Activated naive CD8-positive, alpha-beta T cell treated with anti-CD3 and anti-CD28 coated beads for 36 hours (primary cell): ENCODE data around the gene ID3. TPM values are rescaled to one million over a fixed set of nuclear protein-coding genes. Genes with fewer than 3 reads are reported as not detected.

Experiments used
- DNase-seq: peaks from one replicate; pipeline ENCODE4 v3.0.0; 2021
- H3K27ac Mint-ChIP-seq: one replicate; pipeline ENCODE4 v1.8.0; 2022; ENCODE audit warnings: mild to moderate bottlenecking, moderate library complexity, mixed read lengths
- H3K27me3 Mint-ChIP-seq: one replicate; pipeline ENCODE4 v1.8.0; 2022; ENCODE audit warnings: mild to moderate bottlenecking, mixed read lengths
- H3K36me3 Mint-ChIP-seq: one replicate; pipeline ENCODE4 v1.8.0; 2021; ENCODE audit warnings: mild to moderate bottlenecking, mixed read lengths
- H3K4me1 Mint-ChIP-seq: one replicate; pipeline ENCODE4 v1.8.0; 2021; ENCODE audit warnings: mixed read lengths
- H3K4me3 Mint-ChIP-seq: one replicate; pipeline ENCODE4 v1.8.0; 2022; ENCODE audit warnings: mild to moderate bottlenecking, moderate library complexity, mixed read lengths
- H3K9me3 Mint-ChIP-seq: one replicate; pipeline ENCODE4 v1.8.0; 2022; ENCODE audit warnings: mixed read lengths
- total RNA-seq, 2 experiments: library from RNA; stranded (reverse); gene quantifications; one replicate each; pipeline ENCODE4 v1.2.3, GENCODE V29; 2021

ID3 gene
- total RNA-seq, 2 experiments from 2014 or later: 59.1 to 59.5 TPM

GRCh38 chr1:23562137-23562876 lies 3.0 kb upstream of the ID3 start:
- Mint-ChIP-seq H3K4me1 (peaks cover 37% of the 10 kb centered on the region), H3K4me3 (no peak overlapping the region)

DNA sequence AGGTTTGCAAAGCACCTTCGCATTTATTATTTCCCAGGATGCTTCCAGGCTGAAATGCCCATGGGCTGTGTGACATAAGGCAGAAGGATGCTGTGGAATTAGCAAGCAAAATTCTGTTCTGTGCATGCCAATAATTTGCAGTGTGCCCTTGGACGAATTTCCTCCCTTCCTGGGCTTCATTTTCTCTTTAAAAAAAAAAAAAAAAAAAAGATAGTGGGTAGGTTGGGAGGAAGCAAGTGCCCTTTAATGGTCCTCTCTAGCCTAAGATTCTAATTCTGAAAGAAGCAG lies 2.5 kb upstream of the ID3 start:
- Mint-ChIP-seq H3K27me3 (no peaks in the 10 kb centered on the region), H3K4me1 (peaks cover 42% of the 10 kb centered on the region), H3K27ac (no peak overlapping the region), H3K4me3 (no peak overlapping the region), H3K36me3 (peaks cover 18% of the 10 kb centered on the region), H3K9me3 (no peaks in the 10 kb centered on the region)
- no peak for DNase-seq

More at GRCh38 chr1:23562137-23562876, 3.0 kb upstream of the ID3 start:
- peaks cover 15% of the 10 kb centered on the region for H3K36me3 Mint-ChIP-seq
- H3K27ac Mint-ChIP-seq: peak overlapping the region; percentile 47
- H3K27me3 Mint-ChIP-seq: peaks cover 3% of the 10 kb centered on the region
- DNase-seq: peak; percentile 59
- no peaks in the 10 kb centered on the region for H3K9me3 Mint-ChIP-seq

DNA sequence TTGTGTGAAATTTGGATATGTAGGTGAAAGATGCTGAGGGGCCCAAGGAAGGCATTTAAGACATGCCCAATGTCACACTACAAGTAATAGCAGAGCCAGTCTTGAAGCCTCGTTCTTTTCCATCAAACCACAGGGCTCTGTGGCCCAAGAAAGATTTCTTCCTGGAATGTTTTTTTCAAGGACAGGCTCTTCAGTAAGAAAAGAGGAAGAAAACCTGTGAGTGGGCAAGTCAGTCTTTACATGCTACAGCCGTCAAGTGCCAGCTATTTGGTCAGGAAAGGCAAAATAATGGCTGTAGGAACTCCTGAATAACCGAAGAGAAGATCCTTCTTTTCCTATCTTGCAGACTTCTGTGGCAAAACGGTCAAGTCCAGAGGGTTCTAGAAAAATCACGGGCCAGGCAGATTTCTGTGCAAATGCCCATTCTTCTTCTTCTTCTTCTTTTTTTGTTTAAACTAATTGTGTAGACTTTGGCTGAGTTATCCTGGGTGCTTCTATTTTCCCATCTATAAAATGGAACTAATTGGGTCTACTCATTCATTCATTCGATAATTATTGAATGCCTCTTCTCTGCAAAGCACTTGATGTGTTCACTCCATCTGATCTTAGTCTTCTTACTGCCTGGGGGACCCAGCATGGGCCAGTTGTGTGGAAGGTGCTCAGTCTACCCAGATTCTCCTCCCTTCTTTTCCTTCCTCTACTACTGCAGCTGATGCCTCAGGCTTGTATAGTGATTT lies 1.9 kb upstream of the ID3 start:
- peaks cover 18% of the 10 kb centered on the region for H3K36me3 Mint-ChIP-seq
- no peak overlapping the region for H3K27ac Mint-ChIP-seq
- no peak for DNase-seq
- peaks cover 47% of the 10 kb centered on the region for H3K4me1 Mint-ChIP-seq
- H3K27me3 Mint-ChIP-seq: no peaks in the 10 kb centered on the region
- H3K9me3 Mint-ChIP-seq: no peaks in the 10 kb centered on the region
- no peak overlapping the region for H3K4me3 Mint-ChIP-seq

- Mint-ChIP-seq H3K4me1 (peaks cover 57% of the 10 kb centered on the region), H3K9me3 (no peaks in the 10 kb centered on the region), H3K27ac (peak overlapping the region; percentile 88), H3K4me3 (peak overlapping the region; percentile 77), H3K36me3 (peaks cover 20% of the 10 kb centered on the region), H3K27me3 (no peaks in the 10 kb centered on the region)
- DNase-seq: no peak
These were observed 862 bp upstream of the ID3 start for GRCh38 chr1:23559985-23560741.

- no peak for DNase-seq
These were observed 497 bp downstream of the ID3 start for GRCh38 chr1:23558872-23559135.

DNA sequence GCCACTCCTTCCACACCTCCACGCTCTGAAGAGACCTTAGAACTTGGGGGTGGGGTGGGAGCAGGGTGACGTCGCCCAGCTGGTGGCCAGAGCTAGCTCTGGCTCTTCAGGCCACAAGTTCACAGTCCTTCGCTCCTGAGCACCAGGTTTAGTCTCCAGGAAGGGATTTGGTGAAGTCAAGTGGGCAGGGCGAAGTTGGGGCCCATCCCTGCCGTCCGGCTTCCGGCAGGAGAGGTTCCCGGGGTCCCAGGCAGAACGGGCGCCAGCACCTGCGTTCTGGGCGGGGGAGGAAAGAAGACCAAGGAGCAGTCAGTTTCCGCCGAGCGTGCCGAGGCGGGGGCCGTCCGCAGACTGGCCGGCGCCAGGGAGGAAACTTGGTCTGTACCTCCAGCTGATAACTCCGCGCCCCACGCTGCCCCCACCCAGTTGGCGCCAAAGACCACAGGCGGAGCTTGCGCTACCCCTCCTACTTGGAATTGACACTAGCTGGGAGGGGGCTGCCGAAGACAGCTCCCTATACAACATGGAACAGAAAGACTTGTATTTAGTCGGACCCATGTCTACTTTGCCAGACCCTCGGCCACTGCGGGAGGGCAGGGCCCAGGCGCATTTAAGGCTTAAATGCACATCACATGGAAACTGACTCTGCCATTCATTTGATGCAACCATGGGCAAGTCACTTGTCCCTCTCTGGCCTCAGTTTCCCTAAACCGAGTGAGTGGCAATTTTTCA lies 995 bp downstream of the ID3 start:
- peaks cover 20% of the 10 kb centered on the region for H3K36me3 Mint-ChIP-seq
- peaks cover 64% of the 10 kb centered on the region for H3K4me1 Mint-ChIP-seq
- H3K27me3 Mint-ChIP-seq: no peaks in the 10 kb centered on the region
- no peaks in the 10 kb centered on the region for H3K9me3 Mint-ChIP-seq
- peak overlapping the region; percentile 77 for H3K4me3 Mint-ChIP-seq
- DNase-seq: peak; percentile 61
- H3K27ac Mint-ChIP-seq: peak overlapping the region; percentile 88

More at GRCh38 chr1:23558872-23559135, 497 bp downstream of the ID3 start:
- H3K4me1 Mint-ChIP-seq: peaks cover 62% of the 10 kb centered on the region
- H3K27me3 Mint-ChIP-seq: no peaks in the 10 kb centered on the region
- H3K36me3 Mint-ChIP-seq: peaks cover 20% of the 10 kb centered on the region
- H3K27ac Mint-ChIP-seq: peak overlapping the region; percentile 88
- H3K4me3 Mint-ChIP-seq: peak overlapping the region; percentile 77
- no peaks in the 10 kb centered on the region for H3K9me3 Mint-ChIP-seq

DNA sequence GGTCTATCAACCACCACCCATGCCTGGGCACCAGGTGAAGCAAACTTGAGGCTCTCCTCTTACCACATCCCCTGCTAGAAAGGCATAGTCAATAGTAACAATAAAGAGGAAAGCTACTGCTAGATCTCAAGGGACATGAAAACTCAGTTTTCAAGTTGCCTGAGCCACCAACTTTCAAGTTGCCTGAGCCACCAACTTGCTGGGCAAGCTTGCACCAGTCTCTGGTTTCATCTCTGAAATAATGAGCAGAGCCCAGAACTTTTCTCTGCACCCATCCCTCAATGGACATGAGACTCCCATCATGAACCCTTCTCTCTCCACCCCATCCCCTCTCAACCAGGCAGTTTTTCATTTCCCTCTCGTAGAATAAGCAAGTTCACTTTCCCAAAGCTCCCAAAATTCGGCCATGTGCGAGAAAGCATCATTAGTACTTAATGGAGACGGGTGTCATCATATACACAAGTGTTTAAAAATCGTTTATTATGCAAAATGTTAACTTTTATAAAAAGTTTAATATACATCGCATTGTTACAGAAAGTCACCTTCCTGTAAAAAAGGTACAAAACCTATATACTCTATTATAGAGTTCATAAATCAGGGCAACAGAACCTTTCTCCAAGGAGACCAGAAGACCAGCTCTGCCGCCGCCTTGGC lies 1.7 kb downstream of the ID3 start:
- Mint-ChIP-seq H3K27ac (peak overlapping the region; percentile 88), H3K4me3 (peak overlapping the region; percentile 77), H3K4me1 (peaks cover 60% of the 10 kb centered on the region), H3K9me3 (no peaks in the 10 kb centered on the region), H3K36me3 (peaks cover 20% of the 10 kb centered on the region), H3K27me3 (no peaks in the 10 kb centered on the region)
- DNase-seq: no peak

DNA sequence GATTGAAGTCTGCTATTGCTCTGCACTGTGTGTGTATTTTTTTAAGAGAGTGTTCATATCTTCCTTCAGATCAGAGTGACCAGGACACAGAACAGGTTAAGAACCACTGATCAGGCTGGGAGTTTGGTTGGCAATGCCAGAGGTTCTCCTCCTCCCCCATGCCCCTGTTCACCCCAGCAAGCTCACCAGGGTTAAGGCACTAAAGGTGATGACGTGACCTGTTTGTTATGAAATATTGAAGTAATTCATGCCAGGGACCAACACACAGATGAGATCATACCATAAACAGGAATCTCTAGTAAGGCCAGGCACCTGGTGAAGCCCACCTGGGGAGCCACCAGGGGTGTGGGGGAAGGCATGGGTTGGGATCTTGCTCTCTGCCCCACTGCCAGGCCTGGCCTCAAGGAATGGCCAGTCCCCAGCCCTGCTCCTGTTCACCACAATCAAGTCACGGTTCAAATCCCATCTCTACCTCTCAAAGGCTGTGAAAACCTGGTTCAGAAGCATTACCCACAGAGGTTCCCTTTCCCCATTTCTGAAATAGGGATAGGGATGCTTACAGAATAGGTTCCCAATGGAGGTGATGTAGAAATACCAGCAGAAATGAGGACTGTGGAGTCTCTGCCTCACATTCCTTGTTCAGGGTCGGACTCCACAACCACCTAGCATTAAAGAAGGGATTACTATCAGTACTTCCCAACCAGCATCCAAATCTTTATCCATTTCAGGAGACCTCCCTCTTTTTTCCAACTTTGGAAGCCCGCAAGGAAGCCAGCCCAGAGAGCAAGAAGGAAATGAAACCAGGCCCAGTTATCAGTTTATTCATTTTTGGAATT lies 2.4 kb downstream of the ID3 start:
- H3K27ac Mint-ChIP-seq: peak overlapping the region; percentile 78
- no peaks in the 10 kb centered on the region for H3K9me3 Mint-ChIP-seq
- no peaks in the 10 kb centered on the region for H3K27me3 Mint-ChIP-seq
- peaks cover 61% of the 10 kb centered on the region for H3K4me1 Mint-ChIP-seq
- peak overlapping the region; percentile 77 for H3K4me3 Mint-ChIP-seq
- no peak for DNase-seq
- peaks cover 20% of the 10 kb centered on the region for H3K36me3 Mint-ChIP-seq

- Mint-ChIP-seq H3K36me3 (peaks cover 20% of the 10 kb centered on the region), H3K27me3 (no peaks in the 10 kb centered on the region), H3K27ac (peak overlapping the region; percentile 78), H3K4me3 (peak overlapping the region; percentile 88), H3K9me3 (no peaks in the 10 kb centered on the region), H3K4me1 (peaks cover 63% of the 10 kb centered on the region)
- DNase-seq: no peak
These were observed 3.2 kb downstream of the ID3 start for GRCh38 chr1:23555986-23556634.

DNA sequence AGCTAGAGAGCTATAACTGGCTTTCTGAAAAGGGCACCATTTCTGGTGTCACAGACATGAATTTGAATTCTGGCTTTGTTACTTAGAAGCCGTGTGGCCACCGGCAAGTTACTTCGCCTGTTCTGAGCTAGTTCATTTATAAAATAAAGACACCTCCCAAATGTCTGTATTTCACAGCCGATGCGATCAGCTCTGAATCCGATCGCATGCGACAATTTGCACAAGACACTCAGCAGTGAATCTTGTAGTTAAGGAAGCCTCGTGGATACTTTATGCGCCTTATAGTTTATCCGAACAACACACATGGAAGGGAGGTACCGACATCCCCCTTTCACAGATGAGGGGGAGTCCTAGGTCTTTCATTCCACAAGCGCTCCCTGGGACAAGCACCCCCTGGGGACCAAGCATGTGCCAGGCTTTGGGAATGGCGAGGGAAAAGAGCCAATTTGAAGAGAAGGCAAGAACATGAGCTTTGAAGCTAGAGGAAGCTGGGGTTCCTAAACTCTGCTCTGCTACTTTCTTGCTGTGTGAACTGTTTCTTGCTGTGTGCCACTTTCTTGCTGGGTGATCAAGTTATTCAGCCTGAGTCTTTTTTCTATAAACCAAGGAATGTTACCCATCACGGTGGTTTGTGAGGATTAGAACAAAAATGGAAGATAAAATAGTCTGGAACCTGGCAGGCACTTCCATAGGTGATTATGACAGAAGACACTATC lies 3.9 kb downstream of the ID3 start:
- Mint-ChIP-seq H3K4me1 (peaks cover 62% of the 10 kb centered on the region), H3K27me3 (no peaks in the 10 kb centered on the region), H3K9me3 (no peaks in the 10 kb centered on the region), H3K27ac (peak overlapping the region; percentile 78), H3K4me3 (peak overlapping the region; percentile 88), H3K36me3 (peaks cover 20% of the 10 kb centered on the region)
- no peak for DNase-seq

DNA sequence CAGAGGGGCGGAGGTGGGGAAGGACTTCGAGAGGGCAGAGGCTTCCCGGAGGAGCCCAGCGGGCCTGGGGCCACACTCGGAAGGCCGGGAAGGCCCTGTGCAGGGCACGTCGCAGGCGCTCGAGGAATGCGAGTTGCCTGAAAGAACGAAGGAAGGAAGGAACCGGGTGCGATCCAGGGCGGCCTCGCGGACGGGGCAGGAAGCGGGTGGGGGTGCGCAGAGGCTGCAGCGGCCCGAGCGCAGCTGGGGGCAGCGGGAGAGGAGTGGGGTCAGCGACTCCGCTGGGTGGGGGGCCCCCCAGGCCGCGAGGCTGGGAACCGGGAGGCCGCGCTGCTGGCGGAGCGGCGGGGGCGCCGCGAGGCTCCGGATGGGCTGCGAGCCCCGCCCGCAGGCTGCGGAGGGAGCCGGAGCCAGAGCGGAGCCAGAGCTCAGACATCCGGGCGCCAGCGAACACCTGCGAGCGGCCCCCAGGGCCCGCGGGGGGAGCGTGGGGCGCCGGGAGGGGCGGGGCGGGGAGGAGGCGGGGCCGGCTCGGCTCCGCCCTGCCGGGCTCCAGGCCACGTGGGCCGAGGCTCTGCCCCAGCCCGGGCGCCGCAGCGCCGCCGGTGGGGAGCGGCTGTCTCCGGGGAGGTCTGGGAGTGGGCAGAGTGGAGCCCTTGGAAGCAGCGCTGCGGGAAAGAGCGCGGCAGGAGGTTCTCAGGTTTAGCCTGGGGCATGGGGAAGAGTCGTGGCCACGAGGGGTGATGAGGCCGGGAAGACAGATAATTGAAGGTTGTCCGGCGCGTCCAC lies 4.6 kb downstream of the ID3 start:
- Mint-ChIP-seq H3K4me3 (peak overlapping the region; percentile 88), H3K27ac (peak overlapping the region; percentile 90), H3K36me3 (peaks cover 20% of the 10 kb centered on the region), H3K4me1 (peaks cover 56% of the 10 kb centered on the region), H3K9me3 (no peaks in the 10 kb centered on the region), H3K27me3 (no peaks in the 10 kb centered on the region)
- DNase-seq: peak; percentile 88

- H3K4me3 Mint-ChIP-seq: peak overlapping the region; percentile 85
- no peaks in the 10 kb centered on the region for H3K27me3 Mint-ChIP-seq
- no peak for DNase-seq
- peaks cover 20% of the 10 kb centered on the region for H3K36me3 Mint-ChIP-seq
- H3K9me3 Mint-ChIP-seq: no peaks in the 10 kb centered on the region
- H3K27ac Mint-ChIP-seq: peak overlapping the region; percentile 90
- peaks cover 53% of the 10 kb centered on the region for H3K4me1 Mint-ChIP-seq
These were observed 5.2 kb downstream of the ID3 start for GRCh38 chr1:23554127-23554480.
